Measurements from ENCODE around the gene FSTL4.

DNA sequence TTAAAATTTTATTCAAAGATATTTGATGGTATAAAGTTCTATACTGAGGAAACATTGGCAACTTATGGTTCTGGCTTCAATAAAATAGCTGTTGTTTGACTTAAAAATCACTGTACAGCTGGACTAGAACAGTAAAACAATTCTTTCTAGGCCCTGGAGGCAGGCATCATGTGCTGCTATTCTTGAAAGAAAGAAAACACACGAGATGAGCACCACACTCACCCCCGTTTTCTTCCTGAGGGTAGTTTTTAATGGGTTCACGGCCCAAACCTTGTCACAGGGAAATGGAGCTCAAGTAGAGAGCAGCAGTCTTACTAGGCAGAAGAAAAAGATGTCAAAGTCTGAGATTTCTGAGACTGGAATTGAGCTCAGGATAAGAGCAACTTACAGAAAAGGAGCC, 68.0 kb downstream of the FSTL4 start:
- TF ChIP-seq EZH2 (IDR thresholded peaks at IDR 0.05; ENCODE audit: borderline replicate concordance) = no peak
- TF ChIP-seq, protein P1, sequence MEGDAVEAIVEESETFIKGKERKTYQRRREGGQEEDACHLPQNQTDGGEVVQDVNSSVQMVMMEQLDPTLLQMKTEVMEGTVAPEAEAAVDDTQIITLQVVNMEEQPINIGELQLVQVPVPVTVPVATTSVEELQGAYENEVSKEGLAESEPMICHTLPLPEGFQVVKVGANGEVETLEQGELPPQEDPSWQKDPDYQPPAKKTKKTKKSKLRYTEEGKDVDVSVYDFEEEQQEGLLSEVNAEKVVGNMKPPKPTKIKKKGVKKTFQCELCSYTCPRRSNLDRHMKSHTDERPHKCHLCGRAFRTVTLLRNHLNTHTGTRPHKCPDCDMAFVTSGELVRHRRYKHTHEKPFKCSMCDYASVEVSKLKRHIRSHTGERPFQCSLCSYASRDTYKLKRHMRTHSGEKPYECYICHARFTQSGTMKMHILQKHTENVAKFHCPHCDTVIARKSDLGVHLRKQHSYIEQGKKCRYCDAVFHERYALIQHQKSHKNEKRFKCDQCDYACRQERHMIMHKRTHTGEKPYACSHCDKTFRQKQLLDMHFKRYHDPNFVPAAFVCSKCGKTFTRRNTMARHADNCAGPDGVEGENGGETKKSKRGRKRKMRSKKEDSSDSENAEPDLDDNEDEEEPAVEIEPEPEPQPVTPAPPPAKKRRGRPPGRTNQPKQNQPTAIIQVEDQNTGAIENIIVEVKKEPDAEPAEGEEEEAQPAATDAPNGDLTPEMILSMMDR (IDR thresholded peaks at IDR 0.05; ENCODE audit: poor library complexity) = no peak
